HG03460 (cell line): ENCODE results near the gene MYH3.

Experiments
- ATAC-seq: cut with Tn5 transposase; IDR thresholded peaks from one replicate; pipeline ENCODE4 v1.9.1; 2021; ENCODE audit not compliant: unreplicated experiment

Gene MYH3

DNA sequence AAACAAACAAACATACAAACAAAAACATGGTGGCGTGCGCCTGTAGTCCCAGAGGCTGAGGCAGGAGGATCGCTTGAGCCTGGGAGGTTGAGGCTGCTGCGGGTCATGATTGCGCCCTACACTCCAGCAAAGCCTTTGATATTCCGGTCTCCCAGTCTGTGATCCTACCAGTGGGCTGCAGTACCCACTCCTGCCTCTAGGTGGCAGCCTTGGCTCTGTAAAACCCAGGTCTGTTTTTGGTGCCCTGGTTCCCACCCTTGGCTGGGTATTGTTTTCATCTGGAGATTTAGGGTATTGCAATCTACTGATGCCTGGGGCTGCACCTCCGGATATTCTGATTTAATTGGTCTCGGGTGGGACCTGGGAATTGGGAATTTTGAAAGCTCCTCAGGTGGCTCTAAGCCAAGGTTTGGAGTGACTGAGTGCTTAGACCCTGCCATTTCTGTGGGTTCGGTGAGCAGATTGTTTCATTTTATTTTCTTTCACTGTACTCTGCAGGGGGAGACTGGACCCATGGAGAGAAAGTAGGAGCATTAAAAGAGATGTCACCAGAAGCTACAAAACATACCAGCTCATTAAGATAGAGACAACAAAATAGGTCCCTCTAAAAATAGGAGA is 40.5 kb downstream of the MYH3 start:
- ATAC-seq, result peak; percentile 66

DNA sequence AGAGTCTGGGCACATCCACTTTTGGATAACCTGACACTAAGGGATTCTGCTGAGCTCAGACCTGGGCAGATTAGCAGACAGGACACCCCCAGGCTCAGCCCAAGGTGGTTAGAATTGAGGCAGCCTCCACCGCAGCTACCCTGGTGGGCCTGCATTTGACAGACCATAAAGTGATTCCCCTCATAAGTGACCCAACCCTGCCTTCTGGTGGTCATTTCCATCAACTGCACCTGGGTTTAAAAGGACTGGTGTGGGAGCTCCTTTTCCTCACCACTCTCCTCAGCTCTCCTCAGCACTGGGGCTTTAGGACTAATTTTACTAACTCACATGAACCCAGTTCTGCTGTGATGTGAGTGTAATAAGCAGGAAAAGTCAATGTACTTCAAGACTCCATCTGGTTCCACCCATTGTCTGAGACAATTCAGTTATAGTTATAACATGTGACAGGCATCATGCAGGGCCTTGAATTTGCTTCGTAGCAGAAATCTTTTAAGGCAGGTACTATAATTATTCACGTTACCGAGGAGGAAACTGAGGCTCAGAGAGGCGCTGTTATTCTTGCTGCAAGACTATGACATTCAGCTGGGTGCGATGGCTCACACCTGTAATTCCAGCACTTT is 42.5 kb downstream of the MYH3 start:
- no peak for ATAC-seq

DNA sequence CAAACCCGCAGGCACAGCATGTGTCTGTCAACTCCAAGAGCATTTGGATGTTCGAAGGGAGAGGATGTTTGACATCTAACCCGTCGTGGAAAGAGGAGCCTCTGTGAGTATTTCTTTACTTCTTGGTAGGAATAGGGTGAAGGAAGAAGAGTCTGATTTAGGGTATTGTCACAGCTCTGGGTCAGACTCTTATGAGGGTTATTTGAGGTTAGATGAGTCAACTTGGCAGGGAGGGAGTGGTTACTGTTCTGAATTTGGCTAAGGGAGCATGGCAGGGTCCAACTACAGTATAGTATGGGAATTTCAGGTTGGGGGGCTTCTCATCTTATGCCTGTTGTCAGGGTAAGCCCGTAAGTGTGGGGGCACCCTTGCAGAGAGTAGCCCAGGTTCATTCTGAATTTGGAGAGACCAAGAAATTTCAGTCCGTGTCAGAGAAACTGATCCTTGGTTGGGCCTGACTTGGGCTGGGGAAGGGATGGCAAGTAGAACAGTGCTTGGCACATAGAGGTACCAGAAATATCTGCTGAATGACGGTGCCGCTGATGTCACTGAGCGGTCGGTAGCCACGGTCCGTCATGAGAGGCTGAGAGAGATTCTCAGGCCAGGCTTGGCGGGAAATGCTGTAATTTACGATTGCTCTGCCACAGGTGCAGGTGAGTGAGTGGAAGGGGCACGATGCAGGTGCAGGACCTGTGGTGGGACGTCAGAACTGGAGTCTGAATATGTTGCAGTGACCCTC is 43.2 kb downstream of the MYH3 start:
- no peak for ATAC-seq

DNA sequence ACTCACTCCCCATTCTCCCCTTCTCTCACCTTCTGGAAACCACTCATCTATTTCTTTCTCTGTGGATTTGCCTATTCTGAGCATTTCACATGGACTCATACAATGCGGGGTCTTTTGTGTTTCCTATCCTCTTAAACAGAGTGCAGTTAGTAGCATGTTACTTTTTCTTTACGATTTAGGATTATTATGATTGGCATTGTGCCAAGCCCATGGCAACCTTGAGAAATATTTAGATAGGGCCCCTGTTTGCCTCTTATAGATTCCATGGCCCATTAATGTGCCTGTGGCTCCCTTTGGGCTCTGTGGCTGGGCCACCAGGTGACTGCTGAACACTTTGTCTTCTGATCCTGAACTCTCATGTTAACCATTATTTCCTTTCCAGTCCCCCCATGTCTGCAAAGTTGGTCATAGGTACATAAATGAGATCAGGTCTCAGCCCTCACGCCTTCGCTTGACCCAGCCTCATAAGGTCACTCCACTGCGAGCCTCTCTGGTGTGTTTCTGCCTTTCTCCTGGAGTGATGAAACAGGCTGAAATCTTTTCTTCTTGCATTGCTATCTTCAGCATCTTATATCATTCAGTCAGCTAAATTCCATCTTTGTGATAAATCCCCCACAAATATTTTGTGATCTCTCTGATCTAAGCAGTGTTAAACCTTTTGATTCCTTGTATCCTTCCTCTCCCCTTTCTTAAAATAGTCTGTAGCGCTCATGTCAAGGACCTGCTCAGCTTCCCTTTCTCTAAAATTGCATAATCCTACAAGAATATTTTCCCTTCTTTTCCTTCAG is 44.0 kb downstream of the MYH3 start:
- ATAC-seq, result no peak

DNA sequence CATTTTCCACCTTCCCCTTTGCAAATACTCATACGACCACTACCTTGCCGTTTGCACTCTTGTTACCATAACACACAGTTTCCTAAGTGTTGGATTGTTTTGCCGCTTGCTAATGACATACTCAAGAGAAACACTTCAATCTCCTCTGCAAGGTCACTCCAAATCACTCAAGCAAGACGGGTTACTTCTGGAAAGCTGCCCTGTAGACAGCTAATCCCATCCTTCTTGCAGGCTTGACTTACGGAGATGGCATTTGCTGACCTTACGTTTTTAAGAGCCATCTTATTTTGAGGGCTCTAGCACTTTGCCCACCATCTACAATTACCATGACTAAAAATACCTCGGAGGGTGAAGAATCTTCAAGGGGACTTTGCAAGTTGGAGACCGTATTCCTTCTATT is 46.2 kb downstream of the MYH3 start:
- no peak for ATAC-seq

DNA sequence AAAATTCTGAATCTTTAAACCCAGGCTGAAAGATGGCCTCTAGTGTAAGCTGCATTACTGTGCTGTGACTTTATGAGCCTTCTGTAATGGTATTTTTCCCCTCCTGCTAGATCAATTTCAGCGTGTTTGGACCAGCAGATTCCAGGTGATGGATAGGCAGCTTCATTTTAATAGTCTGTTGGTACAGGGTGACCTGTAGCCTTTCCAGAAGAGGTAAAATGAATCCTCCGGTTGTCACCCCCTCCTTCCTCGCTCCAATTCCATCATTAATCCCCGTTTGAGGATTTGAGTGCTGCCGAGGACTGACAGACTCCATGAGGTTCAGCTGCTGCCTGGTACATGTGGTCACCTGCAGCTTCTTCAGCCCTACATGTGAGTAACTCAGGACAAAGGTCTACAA is 48.9 kb downstream of the MYH3 start:
- ATAC-seq, result no peak

DNA sequence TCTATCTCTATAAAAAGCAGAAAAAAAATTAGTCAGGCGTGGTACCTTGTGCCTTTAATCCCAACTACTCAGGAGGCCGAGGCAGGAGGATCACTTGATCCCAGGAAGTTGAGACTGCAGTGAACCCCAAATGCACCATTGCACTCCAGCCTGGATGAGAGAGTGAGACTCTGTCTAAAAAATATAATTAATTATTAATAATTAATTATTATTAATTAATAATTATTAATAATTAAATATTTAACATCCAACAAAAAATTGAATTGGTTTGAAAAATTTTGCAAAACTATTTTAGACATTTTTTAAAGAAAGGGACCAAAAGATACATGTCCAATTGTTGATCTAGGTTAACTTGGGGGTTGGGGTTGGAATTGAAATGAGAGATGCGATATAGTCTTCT is 51.0 kb downstream of the MYH3 start:
- ATAC-seq, result no peak

DNA sequence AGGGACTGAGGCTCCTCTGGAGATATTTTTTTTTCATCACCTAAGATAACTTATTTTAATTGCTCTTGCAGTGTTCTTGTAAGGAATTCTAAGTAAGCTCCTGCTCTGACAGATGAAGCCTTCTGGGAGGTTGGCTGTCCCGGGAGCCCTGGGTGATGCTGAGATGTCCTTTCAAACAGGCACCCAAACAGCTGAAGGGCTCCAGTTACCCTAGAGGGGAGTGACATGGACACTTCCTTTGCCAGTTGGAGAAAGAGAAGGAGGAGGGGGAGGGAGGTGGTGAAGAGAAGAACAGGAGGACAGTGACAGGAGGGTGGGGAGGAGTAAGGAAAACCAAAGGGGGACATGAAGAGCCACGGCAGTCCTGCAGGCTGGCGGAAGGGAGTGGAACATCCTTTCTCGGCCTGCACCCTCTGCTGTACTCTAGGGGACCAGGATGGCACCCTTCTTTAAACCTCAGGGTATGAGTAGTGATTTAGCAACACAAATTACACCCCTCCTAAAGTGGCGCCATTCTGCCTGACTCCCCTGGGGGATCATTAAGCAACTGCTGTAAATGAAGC is 51.8 kb downstream of the MYH3 start:
- ATAC-seq, result no peak

DNA sequence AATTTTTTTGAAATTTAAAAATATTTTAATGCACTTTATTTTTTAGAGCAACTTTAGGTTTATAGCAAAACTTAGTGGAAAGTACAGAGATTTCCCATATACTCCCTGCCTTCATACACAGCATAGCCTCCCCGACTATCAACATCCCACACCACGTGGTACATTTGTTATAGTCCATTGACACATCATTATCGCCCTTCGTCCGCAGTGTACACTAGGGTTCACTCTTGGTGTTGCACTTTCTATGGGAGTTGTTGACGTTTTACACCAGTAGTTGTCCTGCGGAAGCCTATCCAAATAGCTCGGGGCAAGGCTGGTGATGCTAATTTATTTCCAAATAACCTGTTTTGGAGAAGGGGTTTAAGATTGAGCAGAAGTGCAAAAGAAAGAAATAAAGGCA is 52.6 kb downstream of the MYH3 start:
- no peak for ATAC-seq

DNA sequence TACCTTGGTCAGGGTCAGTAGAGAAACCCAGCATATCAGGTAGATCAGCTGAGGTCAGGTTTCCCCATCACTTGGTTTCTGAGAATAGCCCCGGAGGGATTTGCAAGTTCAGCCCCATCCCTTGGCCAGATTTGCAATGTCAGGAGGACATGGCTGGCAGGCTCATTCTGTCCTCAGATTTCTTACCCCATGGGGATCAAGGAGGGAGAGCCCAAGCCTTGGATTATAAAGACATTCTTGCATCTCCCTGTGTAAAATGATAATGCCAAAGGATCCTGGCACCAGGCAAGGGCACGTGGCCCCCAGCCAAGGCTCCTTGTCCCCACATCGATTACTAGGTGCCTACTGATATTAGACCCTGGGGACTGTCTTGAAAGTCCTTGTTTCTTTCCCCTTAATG is 53.2 kb downstream of the MYH3 start:
- no peak for ATAC-seq

DNA sequence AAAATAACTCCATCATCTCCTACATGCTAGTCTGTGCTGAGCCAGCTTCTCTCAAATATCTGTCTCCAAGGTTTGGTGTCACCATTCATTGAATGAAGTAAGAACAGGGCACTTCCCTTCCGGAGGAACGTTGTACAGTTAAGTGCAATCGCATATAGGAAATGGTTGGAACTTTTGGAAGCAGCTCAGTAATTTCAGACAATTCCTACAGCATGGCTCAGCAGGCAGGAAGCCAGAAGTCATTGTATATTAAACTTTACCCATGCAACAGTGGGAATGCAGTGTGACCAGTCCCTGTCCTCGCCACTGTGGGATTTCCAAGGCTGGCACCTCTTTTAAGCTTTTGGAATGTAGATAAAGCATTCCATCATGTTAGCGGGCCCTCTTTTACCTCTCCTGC is 56.5 kb downstream of the MYH3 start:
- no peak for ATAC-seq

DNA sequence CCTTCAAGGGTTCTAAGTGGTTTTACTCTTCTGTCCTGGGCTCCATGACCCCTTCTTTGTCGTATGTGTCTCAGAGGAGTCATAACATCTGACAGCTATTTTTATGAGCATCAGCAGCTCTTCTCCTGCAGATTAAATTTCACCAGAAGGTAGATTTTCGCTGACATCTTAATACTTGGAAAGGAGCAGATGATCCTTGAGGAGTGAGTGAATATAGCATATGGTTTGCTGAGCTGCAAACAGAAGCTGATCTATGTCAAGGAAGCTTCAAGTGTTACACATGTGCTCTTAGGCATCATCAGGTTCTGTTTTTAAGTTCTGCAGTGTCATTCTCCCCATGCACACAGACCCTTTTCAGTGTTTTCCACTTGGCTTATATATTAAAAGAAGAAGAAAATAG is 58.5 kb downstream of the MYH3 start:
- ATAC-seq, result no peak

DNA sequence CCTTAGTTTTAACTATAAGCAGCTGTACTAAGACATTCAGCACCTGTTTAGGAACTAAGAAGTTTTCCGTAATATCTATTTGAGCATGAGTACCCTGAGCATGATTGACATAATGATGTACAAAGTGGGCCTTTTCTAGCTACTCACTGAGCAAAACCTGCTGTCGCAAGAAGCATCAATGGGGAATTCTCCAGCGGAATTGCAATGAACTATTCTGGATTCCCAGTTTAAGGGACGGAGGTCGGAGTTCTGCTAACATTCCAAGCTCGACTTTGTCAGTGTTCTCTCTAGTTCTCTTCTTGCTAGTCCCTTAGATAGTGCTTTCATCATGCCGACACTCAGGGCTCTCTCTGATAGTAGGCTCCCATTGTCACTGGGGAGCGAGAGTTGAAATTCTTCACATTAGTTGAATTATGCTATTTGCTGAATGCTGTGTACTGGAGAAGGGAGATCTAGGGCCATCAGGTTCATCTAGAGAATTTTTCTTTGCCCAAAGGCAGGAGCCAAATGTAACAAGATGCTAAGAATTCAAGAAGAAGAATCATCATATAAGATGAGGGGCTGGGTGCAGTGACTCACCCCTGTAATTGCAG is 67.5 kb downstream of the MYH3 start:
- ATAC-seq, result no peak

DNA sequence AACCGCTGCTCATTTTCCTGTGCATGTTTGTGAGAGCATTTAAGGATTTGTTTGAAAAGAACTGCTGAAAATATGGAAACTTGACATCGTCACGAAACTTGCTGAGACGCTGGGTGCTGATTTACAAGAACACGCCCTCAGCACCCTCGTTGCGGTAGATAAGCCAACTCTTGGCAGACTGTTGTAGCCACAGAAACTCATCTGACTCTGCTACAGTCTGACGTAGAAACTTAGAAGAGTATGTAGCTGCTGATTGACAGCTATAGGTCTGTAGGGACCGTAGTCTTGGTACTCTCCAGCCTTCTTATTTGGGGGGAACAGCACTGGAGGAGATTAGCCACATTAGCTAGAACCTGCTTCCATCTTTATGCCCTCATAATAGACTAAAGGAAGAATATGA is 71.6 kb downstream of the MYH3 start:
- no peak for ATAC-seq

DNA sequence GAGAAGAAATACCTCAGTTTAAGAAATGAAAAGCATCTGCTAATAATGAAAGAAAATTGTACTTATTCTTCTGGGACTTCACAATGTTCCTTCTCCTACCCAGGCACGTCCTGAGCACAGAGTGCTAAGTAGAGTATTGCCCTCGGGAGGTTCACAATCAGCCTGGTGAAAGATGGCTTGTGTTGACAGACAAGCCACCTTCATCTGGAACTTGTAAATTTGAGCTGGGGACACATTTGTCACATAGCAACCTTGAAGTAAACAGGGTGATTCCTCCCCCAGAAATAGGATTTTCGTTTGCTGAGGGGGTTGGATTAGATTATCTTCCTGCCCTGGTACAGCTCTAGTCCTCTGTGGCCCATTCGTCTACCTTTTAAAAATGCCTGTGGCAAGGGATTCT is 73.3 kb downstream of the MYH3 start:
- ATAC-seq, result no peak

DNA sequence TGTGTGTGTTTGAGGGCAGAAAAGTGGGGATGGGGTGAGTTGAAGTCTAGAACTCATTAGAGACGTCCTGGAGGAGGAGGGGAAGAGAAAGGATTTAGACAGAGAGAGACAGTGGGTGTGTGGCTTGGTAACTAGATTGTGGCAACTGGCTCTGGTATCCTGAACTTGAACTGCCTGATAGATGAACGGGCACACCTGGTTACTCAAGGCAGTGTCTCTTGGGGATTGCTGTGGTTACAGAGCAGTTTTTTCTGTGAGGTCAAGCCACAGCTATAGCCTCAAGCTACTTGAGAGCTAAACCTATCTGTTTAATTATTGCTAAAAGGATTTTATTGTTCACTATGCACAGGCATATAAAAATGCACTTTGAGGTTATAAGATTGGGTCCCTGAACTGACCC is 77.8 kb downstream of the MYH3 start:
- peak; percentile 88 for ATAC-seq
